Stimulated activated CD8-positive, alpha-beta memory T cell treated with anti-CD3 and anti-CD28 coated beads, Interleukin-15, amount 100 ng/mL, for 24 hours (primary cell): ENCODE results near the gene RGL1.

Source experiments
- DNase-seq: peaks from one replicate; pipeline ENCODE4 v3.0.0-alpha.2; 2020; ENCODE audit warnings: low read depth

Gene RGL1

DNA sequence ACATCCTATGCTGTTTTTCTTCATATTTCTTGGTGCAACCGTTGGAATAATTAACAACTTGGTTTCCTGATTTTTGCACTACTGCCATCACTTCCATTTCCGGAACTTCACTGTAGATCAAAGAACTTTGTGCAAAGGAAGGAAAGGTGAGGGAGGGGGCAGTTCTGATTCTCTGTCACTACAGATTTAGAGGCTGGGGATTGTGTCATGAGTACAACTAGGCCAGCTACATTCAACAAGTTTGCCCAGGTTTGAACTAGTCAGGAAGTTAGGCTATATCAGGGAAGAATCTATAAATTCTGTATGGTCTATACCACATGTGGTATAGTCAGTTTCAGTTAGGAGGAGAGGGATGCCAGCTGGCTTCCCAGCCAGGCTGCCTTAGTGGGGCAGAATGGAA is 84.2 kb downstream of the RGL1 start:
- no peak for DNase-seq

DNA sequence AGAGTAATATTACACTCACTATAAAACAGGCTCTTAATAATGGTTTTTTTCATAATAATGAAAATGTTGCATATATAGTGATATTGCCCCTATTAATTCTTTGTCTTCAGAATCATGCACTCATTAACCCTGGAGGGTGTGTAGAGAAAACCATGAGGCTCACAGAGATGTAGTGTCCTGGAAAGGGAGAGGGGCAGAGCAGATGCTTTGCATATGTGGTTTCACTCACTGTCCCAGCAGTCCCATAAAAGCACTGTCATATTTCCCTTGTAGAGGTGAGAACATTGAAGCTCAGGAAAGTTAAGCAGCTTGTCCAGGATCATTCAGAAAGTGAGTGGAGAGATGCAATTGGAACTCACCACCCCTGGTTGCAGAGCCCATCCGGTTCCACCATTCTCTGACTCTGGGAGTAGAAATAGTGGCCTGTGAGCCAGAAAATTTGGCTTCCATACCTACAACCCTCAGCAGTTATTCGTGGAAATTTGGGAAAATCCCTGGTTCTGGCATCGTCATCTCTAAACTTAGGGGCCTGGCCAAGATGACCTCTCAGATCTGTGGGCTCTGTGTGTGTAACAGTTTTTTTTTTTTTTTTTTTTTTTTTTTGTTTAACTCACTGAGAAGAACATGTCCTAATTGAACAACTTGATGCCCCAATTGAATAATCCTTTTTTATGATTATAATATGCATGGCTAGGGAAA is 86.4 kb downstream of the RGL1 start:
- DNase-seq: no peak

DNA sequence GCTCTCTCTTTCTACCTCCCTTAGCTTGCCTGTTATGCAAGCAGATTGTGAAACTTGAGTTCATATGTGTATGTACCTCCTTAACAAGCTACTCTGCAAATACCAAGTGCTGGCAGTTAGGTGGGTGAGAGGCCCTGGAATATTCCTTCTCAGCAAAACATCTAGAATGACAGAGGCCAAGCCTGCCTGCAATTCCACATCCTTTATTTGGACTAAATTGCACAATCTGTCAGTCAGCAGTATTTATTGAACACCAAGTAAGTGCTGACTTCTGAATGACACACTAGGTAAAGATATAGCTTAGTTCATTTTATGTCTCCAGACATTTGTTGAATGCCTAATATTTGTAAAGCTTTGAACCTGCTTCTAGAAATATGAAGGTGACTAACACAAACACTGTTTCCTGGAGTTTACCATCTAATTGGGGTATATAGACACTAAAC is 87.5 kb downstream of the RGL1 start:
- DNase-seq: no peak

DNA sequence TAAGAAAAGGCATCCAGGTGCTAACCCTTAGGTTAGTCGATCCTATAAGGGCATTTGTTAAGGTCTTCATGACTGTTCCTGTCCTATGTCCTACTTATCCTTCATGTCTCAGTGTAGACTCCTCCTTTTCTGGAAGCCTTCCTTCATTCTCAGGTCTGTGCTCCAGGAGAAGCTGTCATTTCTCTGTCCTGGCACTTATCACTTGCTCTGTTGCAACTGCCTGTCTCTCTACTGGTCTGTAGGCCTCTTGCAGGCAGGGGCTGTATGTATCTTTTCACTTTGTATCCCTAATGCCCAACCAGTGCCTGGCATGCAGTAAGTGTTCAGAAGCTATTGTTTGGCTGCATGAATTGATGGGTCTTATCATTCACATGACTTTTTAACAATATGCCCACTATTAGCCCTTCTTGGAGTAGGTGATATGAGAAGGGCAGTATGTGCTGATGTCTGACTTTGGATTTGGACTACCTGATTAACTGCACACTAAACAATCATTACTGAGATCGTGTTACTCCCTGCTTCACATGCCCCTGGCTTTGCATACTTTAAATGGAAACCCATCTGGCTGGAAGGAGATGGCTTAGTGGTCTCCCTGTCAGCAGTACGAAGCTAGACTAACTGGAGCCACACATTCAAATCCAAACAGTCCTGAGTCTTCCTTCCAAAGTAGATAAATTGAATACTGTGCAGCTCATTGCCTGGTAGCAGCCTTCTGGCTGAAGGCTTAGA is 88.8 kb downstream of the RGL1 start:
- DNase-seq: no peak

DNA sequence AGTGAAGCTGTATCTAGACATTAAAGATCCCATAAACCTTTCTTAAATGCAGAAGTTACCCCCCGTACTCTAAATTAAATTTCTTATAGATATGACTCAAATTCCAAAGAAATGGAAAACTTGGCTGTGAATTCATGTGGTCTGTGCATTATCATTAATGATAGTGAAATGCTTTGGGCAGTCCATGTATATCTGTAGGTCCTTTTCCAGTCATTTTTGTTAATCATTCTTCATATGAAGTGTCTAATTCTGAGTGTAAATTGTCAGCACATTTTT is 89.3 kb downstream of the RGL1 start:
- no peak for DNase-seq

DNA sequence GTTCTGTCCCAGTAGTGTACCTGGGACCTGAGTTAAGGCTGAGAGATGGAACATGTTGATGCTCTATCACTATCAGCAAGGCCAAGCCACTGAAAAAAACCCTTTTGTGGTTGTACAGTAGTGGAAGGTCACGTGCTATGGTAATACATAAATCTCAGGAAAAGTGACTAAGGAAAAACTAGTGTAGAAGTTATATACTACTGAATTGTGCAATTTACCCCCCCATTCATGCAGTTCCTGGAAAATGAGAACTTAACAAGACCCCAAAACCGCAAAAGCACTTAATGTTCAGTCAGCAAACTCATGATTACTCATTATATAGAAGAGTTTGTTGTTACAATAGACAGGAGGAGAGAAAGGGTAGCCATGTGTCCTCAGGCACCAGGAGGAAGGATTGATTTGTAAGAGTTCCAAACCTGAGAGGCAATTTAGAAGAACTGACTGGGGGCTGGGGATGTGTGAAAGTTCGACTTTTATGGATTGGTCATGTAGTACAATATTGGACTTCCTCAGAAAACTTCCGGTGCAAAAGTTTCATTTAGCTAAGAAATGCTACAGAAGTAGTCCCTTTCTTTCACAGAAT is 91.6 kb downstream of the RGL1 start:
- DNase-seq: no peak

DNA sequence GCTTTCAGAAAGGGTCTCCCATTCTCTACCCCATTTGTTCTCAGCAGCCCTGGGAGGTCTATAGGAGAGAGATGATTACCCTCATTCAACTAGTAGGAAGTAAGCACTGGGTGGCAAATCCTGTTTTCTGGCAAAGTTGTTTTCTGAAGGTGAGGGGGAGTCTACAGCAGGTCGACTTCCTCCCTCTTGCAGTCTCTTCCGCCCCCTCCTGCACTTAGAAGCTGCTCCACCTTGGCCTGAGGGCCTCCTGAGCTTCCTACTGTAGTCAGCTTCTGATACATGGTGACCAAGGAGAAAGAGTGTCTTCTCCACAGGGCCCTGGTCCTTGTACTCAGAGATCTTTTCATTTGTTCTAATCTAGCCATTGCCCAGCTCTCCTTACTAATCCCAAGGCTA is 93.1 kb downstream of the RGL1 start:
- DNase-seq: no peak

DNA sequence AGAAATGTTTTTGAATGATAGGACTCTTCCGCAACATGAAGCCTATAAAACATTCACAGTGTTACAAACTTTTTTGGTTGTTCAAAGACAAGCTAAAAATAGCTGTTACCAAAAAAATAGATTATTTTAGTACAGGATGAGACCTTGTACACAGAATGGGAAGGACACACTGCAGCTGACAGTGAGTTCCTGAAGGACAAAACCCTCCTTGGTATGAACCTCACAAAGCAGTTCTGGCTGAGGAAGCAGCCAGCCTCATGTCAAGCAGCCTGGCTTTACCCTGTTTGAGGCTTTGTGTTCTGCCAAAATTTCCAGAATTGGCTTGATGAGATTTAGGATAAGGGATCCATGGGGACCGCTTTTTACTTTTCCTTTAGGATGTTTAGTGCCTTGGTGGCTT is 93.7 kb downstream of the RGL1 start:
- DNase-seq: no peak

DNA sequence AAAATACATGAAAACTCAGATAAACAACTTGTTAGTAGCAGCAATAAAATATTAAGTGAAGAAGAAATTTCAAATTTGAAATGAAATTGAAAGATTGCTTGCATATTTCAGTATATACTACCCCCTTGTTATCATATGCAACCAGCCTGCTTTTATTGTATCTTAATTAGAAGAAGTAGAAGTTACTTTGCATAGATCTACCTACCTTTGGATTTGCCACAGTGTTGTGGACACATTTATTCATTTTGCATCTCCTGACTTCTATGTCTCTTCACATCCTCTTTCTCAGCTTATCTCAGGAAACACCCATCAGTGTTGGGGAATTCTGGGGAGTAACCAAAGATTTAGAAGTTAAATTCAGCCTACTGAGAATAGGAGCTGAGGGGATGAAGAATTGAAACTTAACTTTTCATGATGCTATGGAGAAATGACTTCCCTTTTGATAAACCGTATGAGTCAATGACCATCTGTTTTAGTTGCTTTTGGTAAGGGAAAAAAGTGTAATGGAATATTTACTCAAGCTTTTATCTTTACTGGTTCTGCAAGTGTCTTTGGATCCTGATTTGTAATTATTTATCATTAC is 96.9 kb downstream of the RGL1 start:
- no peak for DNase-seq

DNA sequence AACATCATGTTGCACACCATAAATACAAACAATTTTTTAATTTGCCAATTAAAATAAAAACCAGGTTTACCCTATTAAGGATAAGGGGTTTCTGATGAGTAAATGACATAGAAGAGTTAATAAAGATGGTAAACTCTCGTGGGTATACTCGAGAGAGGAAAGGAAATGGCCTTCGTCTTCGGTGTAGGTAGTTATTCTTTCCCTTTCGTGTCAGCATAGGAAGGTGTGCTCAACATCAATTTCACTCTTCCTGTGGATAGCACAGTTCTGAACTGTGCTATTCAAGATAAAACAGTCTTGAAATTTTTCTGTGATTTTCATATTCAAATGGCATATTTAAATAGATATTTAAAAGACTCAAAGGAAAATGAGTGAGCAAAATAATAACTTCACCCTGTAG is 98.2 kb downstream of the RGL1 start:
- no peak for DNase-seq

DNA sequence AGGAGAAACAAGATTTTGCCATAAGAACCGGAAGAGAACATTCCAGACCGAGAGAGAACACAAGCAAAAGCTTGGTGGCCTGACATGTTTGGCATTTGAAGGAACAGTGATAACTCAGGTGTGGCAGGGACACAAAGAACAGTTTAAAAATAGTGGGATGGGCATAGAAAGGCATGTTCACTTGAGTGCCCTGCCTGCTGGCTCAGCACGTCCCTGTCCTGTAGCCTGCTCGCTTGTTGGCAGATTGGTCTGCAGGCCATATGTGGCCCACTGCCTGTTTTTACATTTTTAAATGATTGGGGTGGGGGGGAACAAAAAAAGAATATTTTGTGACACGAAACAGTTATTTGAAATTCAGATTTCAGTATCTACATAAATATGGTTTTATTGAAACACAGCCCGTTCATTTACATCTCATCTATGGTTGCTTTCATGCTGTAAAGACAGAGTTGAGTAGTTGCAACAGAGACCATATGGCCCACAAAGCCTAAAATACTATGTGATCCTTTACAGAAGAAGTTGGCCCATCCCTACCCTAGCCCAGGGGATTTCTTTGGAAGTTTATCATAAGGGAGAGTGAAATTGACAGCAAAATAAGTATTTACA is 100.7 kb downstream of the RGL1 start:
- DNase-seq: no peak

DNA sequence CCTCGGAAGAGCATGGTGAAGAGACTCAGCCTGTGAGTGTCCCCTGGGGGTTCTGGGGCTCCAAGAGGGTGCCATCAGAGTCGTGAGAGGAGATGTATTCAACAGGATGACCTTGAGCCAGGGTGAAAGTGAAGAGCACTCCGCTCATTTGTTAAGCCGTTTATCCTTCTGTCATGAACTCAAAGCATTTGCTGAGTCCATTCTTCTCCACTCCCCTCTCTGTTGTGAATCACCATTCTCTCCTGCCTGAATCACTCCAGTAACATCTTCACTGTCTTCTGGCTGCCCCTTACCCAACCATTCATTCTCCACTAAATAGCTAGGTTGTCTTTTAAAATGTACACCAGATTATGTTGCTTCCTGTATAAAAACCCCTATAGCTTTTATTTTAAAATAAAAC is 102.2 kb downstream of the RGL1 start:
- no peak for DNase-seq

DNA sequence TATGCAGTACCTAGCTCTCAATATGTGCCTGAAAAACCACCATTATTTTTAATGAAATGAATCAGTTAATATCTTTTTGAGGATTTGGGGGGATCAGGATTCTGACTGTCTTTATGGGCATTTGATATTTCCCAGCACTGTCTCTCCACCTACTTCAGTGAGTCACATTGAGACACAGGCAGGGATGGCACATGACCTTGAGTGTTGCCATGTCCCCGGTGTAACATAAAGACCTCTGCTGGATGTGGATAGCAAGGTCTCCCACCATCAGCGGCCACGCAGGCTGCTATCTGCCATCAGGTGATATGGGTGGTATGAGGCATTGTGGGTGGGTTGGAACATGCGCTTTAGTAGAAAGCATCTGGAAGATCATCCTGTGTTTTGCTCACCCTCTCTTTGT is 103.2 kb downstream of the RGL1 start:
- DNase-seq: no peak

DNA sequence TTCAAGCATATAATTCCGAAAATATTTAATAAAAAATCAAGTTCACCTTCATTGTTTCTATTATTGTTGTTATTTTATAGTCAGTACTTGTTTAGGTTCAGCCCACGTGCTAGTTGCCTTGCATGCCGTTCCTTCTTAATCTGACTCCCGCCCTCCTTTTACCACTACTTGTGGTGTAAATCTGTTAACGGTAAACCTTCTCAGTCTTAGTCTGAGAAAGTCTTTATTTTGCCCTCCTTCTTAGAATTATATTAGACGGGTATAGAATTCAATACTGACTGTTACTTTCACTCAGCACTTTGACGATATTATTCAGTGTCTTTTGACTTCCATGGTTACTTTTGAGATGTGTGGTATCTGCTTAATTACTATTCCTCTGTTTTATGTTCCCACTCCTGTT is 104.8 kb downstream of the RGL1 start:
- no peak for DNase-seq

DNA sequence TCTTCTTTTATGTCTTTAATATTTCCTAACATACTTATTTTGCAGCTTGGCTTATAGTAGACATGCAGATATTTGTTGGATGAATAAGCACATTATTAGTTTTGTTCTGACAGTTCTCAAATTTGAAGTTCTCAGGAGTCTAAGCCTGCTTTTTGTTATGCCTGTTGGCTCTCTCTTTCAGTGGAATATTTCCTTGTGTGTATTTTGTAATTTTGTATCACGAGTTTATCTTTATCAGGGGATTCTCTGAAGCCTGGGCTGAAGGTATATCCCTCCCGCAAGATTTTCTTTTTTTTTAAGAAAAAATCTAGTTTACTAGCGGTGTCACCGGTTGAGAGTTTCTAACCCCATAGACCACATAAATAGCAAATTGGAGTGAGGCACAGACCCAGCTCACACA is 105.9 kb downstream of the RGL1 start:
- no peak for DNase-seq

DNA sequence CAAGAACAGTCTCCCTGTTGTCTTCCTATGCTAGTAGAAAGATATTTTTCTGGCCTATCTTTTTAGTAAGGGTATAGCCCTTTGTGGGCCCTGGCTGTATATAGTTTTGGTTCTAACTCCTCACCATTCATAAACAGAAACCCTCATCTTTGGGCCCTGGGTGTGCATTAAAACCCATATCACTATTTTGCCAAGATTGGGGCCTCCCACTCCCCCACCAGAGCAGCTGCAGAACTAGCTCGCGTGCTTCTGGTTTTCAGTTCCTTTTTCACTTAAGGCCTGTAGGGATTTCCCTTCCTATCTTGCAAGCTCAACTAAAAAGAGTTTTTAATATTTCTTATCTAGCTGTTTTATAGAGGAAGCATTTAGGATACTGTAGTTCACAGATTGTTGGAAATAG is 106.4 kb downstream of the RGL1 start:
- no peak for DNase-seq

DNA sequence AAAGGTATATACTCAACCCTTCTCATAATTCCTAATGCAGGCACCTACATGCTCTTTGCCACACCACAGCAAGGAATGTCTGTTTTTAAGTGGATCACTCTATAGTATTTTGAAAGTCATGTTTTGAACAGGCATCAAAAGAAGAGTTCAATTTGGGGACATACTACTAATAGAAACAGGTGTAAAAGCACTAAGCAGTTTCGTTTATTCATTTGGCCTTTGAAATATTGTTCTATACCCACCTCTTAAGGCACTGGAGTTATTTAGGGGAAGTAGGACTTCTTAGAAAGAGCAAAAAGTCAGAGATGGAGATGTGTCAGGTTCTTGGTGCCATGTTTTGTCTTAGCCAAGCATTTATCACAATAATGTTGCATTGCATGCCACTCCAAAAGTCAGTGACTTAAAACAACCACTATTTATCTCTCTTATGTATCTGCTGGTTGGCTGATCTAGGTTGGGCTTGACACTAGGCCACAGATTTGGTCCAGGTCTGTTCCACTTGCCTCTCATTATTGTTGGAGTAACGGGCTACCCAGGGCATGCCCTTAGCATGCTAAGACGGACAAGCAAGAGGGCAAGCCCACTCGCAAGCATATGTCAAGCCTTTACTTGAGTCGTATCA is 107.5 kb downstream of the RGL1 start:
- DNase-seq: no peak

DNA sequence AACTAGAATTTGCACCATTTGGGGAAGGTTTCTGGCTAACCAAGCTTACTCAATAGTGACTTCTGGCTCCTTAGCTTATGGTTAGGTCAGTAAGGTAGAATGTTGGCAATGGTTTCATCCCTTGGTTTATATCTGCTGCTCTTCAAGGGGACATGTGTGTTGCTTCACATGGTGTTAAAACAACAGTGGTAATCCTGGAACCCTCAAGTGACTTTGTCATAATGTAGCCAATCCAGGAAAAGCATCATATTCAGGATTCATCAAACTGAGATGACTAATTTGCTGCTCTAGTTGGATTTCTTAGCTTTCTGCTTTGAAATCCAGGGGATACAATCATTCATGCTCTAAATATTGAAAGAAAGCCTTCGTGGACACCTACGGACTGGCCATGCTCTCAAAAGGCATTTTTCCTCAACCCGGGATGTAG is 108.7 kb downstream of the RGL1 start:
- no peak for DNase-seq

DNA sequence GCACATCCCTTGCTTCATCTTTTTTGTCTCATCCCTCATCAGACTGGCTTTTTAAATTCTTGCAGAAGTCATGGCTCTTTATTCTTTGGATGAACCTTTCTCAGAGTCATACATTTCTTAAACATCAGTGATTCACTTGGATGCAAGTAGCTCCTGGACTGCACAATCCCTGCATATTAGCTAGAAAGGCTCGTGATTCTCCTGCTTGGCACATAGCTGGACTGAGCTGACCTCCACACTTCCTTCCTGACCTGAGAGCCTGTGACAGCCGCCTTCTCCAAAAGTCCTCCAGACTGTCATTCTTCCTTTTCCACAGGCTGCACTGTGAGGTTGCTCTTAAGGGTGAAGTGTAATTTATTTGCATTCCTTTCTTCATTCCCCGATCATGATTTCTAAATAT is 109.4 kb downstream of the RGL1 start:
- DNase-seq: no peak

DNA sequence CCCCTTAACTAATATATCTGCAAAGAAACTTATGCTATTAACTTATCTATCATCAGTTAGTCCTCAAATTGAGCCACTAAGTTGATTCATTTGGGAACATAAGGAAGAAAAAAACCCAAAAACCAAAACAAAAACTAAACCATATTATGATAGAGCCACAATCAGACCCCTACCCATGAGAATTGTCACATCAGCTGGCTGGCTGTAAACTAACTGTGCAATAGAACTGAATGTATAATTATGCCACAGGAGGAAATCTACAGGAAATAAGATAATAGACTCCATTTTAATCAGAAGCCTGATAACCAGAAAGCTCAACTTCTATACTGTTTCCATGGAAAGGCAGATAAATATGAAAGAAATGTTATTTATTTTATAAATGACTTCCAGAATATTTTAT is 110.0 kb downstream of the RGL1 start:
- DNase-seq: no peak

DNA sequence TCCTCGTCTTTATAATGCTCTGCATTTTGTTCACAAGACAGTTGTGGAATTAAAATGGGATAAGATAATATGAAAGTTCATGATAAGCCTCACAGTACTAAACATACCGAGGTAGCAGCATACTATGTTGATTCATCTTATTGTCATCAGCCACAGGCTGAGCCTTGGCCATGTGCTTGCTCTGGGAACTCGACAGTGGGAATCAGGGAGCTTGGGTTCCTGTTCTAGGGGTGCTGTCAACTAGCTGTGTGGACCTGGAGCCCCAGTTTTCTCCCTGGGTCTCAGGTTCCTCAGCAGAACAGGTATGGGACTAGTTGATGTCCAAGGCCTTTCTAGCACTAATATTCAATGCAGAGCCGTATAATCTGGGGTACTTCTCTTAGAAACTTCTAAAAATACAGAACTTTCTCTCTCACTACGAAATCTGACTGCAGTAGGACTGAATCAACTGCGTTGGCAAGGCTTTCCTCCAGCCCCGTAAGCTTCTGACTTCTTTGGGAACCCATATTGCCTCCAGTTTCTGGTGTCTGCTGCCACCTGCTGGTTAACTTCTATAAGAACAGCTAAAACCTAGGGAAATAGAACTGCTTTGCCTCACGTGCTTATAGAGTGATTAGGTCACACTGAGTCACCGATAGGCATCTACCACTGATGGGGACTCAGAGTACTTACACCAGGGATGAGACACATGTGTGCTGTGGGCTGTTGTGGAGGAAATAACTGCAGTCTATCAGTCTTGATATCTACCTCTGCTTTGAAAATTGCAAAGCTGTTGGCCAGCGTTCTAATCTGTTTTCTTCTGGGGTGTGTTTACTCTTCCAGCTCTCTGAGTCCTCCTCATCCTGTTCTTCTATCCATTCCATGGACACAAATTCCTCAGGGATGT is 110.9 kb downstream of the RGL1 start:
- peak; percentile 12 for DNase-seq

DNA sequence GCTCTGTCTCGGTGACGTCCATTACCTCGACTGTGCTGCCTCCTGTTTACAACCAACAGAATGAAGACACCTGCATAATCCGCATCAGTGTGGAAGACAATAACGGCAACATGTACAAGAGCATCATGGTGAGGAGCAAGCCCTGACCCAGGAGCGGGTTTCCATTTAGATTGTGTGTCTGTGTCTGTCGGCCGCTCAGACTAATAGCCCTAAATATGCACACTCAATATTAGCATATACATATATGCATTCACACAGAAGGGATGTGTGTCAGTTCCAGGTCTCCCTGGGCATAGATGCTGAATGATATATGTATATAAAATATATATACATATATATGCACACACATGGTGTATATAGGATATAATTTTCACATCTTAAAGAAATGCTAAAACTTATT is 111.7 kb downstream of the RGL1 start:
- DNase-seq: no peak
